ENCODE results near the gene CCDC30.
"Not testable (repeated sequence)": the region's sequence is repeated elsewhere in the genome, so short reads cannot be mapped to it uniquely, and the experiment has no call there.

CCDC30 gene

GRCh38 chr1:42660907-42661500 is 197.9 kb downstream of the CCDC30 start:
- DNase-seq = no peak

DNA sequence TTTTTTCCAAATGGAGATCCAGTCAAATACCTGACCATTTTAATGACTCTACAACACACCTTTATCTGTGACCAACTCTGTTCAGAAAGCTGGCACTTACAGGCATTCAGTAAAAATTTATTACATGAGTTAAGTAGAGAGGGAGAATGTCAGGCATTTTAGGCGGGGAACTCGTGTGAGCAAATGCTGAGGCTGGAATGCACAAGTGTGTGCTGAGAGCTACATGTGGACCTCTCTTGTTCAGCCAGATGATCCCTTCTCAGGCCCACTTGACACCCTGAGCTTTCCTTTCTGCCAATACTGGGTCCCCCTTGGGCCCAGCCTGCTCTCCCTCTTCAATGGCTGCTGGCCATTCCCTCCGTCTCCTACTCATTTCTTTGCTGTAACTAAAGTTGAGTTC is 206.8 kb downstream of the CCDC30 start:
- DNase-seq = no peak

- DNase-seq = no peak
Observed at GRCh38 chr1:42670425-42670824, 207.3 kb downstream of the CCDC30 start.

- no peak for DNase-seq
Observed at GRCh38 chr1:42674214-42674613, 211.1 kb downstream of the CCDC30 start.

DNA sequence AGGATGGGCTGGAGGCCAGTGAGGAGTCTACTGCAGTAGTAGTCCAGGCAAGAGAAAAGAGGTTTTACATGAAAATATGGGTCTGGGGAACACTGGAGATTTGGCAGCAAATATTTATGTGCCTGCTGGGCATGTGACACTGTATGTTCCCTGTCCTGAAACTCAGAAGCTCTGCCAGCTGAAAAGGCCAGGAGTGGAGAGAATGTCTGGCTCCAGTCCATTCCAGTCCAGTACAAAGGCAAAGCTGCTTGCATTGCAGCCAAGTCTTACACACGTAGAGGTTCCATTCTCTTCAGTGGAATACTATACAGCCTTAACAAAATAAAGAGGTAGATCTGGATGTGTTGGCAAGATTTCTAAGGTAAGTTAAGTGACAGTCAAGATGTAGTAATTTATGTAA is 211.6 kb downstream of the CCDC30 start:
- no peak for DNase-seq

- DNase-seq = no peak
Observed at GRCh38 chr1:42675467-42675866, 212.4 kb downstream of the CCDC30 start.

GRCh38 chr1:42676534-42677087 is 213.5 kb downstream of the CCDC30 start:
- DNase-seq = no peak

GRCh38 chr1:42679364-42679983 is 216.4 kb downstream of the CCDC30 start:
- DNase-seq = no peak

GRCh38 chr1:42680055-42680454 is 217.0 kb downstream of the CCDC30 start:
- no peak for DNase-seq

DNA sequence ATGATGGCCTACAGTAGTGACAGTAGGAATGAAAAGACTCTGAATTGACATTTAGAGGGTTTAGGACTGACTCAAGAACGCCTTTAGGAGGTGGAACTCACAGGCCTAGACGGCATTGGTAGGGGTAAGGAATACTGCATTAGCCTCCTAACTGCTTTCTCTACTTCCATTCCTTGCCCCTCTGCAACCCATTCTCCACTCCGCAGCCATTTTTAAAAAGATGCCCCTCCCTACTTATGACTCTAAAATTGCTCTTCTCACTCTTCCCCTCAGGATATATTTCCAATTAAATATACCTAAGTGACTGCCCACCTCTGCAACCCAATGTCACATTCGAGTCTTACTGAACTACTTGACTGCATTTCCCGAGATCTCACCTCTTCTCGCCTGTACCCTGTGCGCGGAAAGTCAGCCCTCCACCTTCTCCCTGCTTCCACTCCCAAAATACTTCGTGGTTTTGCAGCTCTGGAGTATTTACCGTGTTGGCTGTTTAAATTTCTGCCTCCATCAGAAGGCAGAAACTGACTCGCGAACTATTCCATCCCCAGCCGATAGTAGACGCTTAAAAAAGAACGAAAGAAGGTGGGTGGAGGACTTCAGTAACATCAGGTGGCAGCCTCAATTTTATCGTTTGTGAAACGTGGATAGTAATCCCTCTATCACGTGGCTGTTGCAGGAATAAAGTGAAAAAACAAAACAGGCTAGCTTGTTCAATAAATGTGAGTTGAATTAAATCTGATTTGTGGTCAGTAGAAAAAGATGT is 218.0 kb downstream of the CCDC30 start:
- peak; percentile 33 for DNase-seq

DNA sequence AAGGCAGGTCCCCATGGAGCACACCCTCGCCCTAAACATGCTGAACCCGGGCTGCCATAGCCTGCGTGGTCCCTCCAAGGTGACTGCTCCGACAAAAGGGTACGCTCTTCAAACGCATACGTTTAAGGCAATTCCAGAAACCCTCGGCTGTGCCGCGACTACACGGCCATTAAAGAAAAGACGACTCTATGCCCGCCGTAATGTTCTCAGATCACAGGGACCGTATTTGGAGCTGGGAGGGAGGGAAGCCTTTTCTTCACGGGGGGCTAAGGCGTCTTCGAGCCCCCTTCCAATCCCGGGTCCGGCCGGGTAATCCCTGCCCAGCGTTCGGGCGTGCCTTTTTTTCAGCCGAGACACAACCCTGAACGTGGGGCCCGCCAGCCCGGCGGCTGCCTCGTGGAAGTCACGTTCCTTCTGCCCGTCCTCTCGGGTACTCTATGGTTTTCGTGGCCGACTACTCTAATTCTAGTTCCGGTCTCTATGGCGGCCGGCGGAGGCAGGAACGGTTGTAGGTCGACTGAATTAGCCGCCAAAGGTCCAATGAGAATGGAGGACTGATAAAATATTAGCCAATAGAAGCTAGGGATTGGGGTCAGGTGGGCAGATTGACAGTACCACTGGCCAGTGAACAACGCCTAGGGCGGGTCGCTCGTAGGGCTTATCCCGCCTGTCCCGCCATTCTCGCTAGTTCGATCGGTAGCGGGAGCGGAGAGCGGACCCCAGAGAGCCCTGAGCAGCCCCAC is 218.8 kb downstream of the CCDC30 start, which contains the start of gene YBX1:
Gene YBX1, plus strand, starts transcription at position 678 of the 743 bp plus-strand sequence. CDS start 148 bp downstream, outside the sequence.
- peak; percentile 99 for DNase-seq

- DNase-seq = not testable (repeated sequence)
Observed at GRCh38 chr1:42682484-42682738, 219.3 kb downstream of the CCDC30 start.

DNA sequence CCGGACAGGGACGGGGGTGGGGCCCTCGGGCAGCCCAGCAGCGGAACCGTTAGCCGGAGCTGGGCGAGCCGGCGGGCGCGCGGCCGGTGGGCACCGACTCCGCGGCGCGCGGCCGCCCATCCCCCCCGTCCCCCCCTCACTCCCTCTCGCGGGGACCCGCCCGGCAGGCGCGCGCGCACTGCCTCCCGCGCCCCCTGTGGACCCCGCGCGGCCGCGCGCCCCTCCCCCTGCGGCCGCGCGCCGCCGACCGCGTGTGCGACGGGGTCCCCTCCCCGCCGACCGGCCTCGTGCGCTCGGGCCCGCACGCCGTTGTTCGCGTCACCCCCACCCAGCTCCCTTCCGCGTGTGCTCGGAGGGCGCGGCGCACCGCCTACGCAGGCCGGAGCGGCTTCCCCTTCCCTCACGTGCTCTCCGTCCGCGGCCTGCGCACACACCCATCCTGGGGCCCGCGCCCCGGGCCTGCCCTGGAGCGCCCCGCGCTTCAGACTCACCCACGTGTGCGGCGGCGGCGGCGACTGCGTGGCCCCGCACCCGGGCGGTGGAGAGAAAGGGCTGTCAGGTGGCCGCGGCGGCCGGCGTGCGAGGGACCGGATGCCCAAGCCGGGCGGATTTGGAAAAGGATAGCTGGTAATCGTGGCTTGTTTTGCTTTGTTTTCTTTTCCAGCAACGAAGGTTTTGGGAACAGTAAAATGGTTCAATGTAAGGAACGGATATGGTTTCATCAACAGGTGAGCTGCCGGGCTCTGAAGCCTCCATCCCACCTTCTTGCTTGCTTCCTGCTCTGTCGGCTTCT is 219.8 kb downstream of the CCDC30 start:
- peak; percentile 70 for DNase-seq

DNA sequence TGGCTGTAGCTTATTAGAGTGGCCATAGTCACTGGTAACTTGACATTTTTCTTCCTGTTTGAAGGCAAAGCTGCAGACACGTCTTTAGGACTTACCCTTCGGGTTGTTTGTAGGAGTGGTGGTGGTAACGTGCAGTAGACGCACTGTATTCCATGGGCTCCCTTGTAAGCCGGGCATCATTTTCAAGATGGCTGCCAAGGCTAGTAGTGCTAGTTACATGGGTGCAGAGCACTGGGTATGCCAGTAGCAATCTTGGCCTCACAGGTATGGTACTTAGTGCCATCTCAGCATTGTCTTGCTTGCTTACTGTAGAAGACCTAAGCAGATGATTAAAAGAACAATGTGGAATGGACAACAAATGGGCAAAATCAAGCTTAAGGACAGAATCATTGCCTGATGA is 221.1 kb downstream of the CCDC30 start:
- DNase-seq = no peak

DNA sequence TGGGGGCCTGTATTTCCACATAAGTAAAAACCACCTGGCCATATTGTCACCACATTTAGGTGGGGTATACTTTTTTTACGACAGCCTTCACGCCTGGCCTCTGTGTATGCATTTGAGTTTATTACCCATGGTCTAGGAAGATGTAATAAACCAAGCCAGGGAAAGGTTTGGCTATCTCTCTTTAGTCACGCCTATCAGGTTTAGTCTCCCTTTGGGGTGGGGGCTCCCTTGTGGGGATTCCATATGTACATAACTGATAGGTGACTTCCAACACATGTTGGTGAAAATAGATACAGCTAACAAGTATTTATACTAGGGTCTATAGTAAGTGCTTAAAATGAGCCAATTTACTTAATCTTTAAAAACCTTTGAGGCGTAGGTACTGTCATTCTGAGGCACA is 223.3 kb downstream of the CCDC30 start:
- DNase-seq = no peak

DNA sequence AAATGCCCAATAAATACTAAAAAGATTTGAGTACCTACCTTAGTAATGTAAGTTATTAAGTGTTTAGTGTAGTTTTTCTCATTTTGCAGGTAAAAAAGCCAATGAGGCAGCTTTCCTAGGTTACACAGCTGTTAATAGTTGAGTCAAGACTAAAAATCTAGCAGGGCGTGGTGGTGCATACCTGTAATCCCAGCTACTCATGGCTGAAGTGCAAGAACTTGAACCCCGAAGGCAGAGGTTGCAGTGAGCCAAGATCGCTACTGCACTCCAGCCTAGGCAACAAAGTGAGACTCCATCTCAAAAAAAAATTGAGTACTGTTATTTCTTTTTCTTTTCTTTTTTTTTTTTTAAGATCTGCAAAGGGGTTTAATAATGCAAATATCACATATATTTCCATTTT is 226.8 kb downstream of the CCDC30 start:
- DNase-seq = no peak

DNA sequence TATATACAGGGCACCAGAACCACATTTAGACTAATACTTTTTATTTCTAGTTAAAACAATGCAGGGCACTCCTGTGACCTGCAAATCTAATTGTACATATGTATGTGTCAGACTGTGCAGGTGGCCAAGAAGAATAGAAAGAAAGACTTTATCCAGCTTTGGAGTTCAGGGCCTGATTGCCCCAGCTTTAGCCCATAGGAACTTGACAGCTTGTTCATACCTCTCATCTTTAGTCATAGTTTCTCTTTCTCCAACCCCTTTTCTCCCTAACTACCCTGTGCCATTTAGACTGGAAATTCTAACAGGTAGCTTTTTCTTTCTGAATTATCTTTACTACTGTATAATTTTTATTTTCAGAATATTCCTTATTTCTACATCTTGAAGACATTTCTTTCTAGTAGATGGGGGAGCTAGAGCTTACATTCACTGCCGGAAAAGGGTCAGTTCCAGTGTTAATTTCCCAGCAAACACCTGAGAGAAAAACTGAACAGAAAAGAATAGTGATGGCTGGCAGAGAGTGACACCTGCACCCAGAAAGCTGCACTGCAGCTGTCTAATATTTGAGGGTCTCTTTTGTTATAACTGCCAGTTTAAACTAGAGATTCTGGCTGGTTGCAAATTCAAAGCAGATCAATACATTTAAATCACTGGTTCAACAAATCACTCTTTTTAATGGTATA is 227.5 kb downstream of the CCDC30 start:
- no peak for DNase-seq

- no peak for DNase-seq
Observed at GRCh38 chr1:42691157-42691498, 228.0 kb downstream of the CCDC30 start.

- no peak for DNase-seq
Observed at GRCh38 chr1:42692461-42692860, 229.4 kb downstream of the CCDC30 start.

- DNase-seq = no peak
Observed at GRCh38 chr1:42692911-42693310, 229.8 kb downstream of the CCDC30 start.

GRCh38 chr1:42698081-42698813 is 235.2 kb downstream of the CCDC30 start:
- no peak for DNase-seq

Measured in CD4-positive, alpha-beta T cell treated with Interleukin-21 for 1 hour (primary cell).